Panc1 (cell line): ENCODE results near the gene ATP6V0A4.

ENCODE experiments used
- CTCF ChIP-seq: fragments of 450-650 bp; IDR thresholded peaks from 2 replicates; pipeline ENCODE4 v1.5.1; 2017; ENCODE audit warnings: mild to moderate bottlenecking
- POLR2AphosphoS5 ChIP-seq: IDR thresholded peaks from 2 replicates; pipeline ENCODE4 v1.6.1; 2012; ENCODE audit warnings: mild to moderate bottlenecking, low read depth, low read length, moderate library complexity
- REST ChIP-seq, 2 experiments: IDR thresholded peaks; 2 replicates each; pipeline ENCODE4 v1.6.1; 2011 to 2012; ENCODE audit warnings: low read depth in 2 of 2, control low read depth in 1 of 2, low read length in 1 of 2, mild to moderate bottlenecking in 1 of 2, moderate library complexity in 1 of 2; ENCODE audit not compliant: insufficient read depth in 1 of 2
- SIN3A ChIP-seq: IDR thresholded peaks from 2 replicates; pipeline ENCODE4 v1.6.1; 2012; ENCODE audit warnings: low read depth, mild to moderate bottlenecking, low read length, moderate library complexity, borderline replicate concordance; ENCODE audit not compliant: insufficient read depth

GRCh38 chr7:138701537-138701923 lies 96.5 kb downstream of the ATP6V0A4 start:
- TF ChIP-seq CTCF (no peak), SIN3A (no peak), REST (IDR thresholded peaks at IDR 0.05; ENCODE audit: insufficient read depth in 1 of 2, low read depth in 2 of 2, low read length in 1 of 2) (no peak), POLR2AphosphoS5 (no peak)
